K562 (cell line): ENCODE results near the gene PGAP2. TPM values are rescaled to one million over a fixed set of nuclear protein-coding genes. Genes with fewer than 3 reads are reported as not detected.

Experiments
- ATAC-seq: fragments of 200-7000 bp; cut with Tn5 transposase; 3 replicates; pipeline ENCODE4 v1.9.1; 2020; ENCODE audit warnings: moderate library complexity
- BruUV-seq: library from RNA; stranded (reverse); fragments of 400-500 nt; replicated peaks from 2 replicates; lab custom pipeline; 2021; lab: Mats Ljungman, UMichigan
- CTCF ChIA-PET: fragments of 300-600 bp; formaldehyde crosslinking; extraction: SDS; loops from one replicate; lab custom pipeline; 2021; ENCODE audit warnings: low intra/inter-chr PET ratio; lab: Yijun Ruan, JAX
- POLR2A ChIA-PET: fragments of 300-600, 350-650 bp; sonication (Branson Sonifier 250); formaldehyde crosslinking; extraction: SDS; loops from one replicate; lab custom pipeline; 2021; ENCODE audit warnings: antibody characterized with exemption, inconsistent platforms; lab: Yijun Ruan, JAX
- DNase-seq, 4 experiments: peaks; one replicate each; pipeline versions ENCODE4 v3.0.0 to v3.0.0-alpha.2; 2011 to 2018; ENCODE audit warnings: low spot score in 3 of 4, mixed read lengths in 3 of 4; ENCODE audit errors: extremely low read depth in 1 of 4
- FAIRE-seq: peaks from 2 replicates; lab custom pipeline; 2011; peaks lifted over from hg19 to GRCh38; lab: Jason Lieb, UNC
- H2AFZ ChIP-seq: 2 replicates; pipeline ENCODE4 v1.6.0; 2011; ENCODE audit warnings: low read depth, low read length, control low read depth, inconsistent platforms
- H3K27ac ChIP-seq: fragments of 200-600 bp; 3 replicates; pipeline ENCODE4 v1.8.0; 2011; ENCODE audit warnings: low read depth, mild to moderate bottlenecking, control low read depth, inconsistent platforms, low read length, moderate library complexity, mixed read lengths; ENCODE audit errors: extremely low read depth
- H3K27me3 ChIP-seq, 2 experiments: fragments of 300-600 bp in 1 of 2; 2 replicates in 1 of 2; 3 replicates in 1 of 2; pipeline versions ENCODE4 v1.6.0 to v1.8.0; 2011; ENCODE audit warnings: inconsistent platforms in 2 of 2, low read length in 2 of 2, mild to moderate bottlenecking in 1 of 2, mixed read lengths in 1 of 2, moderate library complexity in 1 of 2; ENCODE audit not compliant: control insufficient read depth in 2 of 2, insufficient read depth in 2 of 2
- H3K36me3 ChIP-seq: fragments of 300-600 bp; 3 replicates; pipeline ENCODE4 v1.8.0; 2011; ENCODE audit warnings: mild to moderate bottlenecking, low read length, inconsistent platforms; ENCODE audit not compliant: control insufficient read depth, insufficient read depth
- H3K4me1 ChIP-seq, 2 experiments: fragments of 200-600 bp in 1 of 2; replicated peaks in 1 of 2; 2 replicates in 1 of 2; 3 replicates in 1 of 2; pipeline versions ENCODE4 v1.5.1 to v1.8.0; 2011; ENCODE audit warnings: inconsistent platforms in 2 of 2, low read length in 2 of 2, mild to moderate bottlenecking in 1 of 2, mixed read lengths in 1 of 2, moderate library complexity in 1 of 2; ENCODE audit not compliant: control insufficient read depth in 2 of 2, insufficient read depth in 2 of 2
- H3K4me2 ChIP-seq: 2 replicates; pipeline ENCODE4 v1.6.1; 2011; ENCODE audit warnings: low read length, control low read depth, inconsistent platforms, mixed read lengths; ENCODE audit not compliant: insufficient read depth
- H3K4me3 ChIP-seq: fragments of 200-600 bp; sonication (generic), shearing (Covaris generic); 2 replicates; pipeline ENCODE4 v1.5.1; 2016; ENCODE audit warnings: control low read depth, inconsistent platforms
- H3K79me2 ChIP-seq: fragments of 200-600 bp; 3 replicates; pipeline ENCODE4 v1.8.0; 2011; ENCODE audit warnings: low read length, inconsistent platforms; ENCODE audit not compliant: control insufficient read depth, insufficient read depth
- H3K9ac ChIP-seq, 2 experiments: 2 replicates each; pipeline versions ENCODE4 v1.6.0 to v1.6.1; 2011; ENCODE audit warnings: low read depth in 2 of 2, low read length in 2 of 2, control low read depth in 1 of 2, inconsistent platforms in 1 of 2, mild to moderate bottlenecking in 1 of 2, mixed read lengths in 1 of 2; ENCODE audit not compliant: insufficient read depth in 1 of 2
- H3K9me1 ChIP-seq: one replicate; pipeline ENCODE4 v1.6.0; 2011; ENCODE audit warnings: inconsistent platforms, mild to moderate bottlenecking, low read length, moderate library complexity; ENCODE audit not compliant: control insufficient read depth, insufficient read depth
- H3K9me3 ChIP-seq: replicated peaks from 2 replicates; pipeline ENCODE4 v1.5.1; 2011; ENCODE audit warnings: low read depth, low read length, inconsistent platforms; ENCODE audit not compliant: control insufficient read depth, insufficient read depth
- H4K20me1 ChIP-seq: replicated peaks from 2 replicates; pipeline ENCODE4 v1.6.1; 2011; ENCODE audit warnings: low read length, inconsistent platforms, mixed read lengths; ENCODE audit not compliant: control insufficient read depth, insufficient read depth
- BCOR ChIP-seq: fragments of 450-650 bp; IDR thresholded peaks from 2 replicates; pipeline ENCODE4 v1.6.1; 2016
- BDP1 ChIP-seq: IDR thresholded peaks from 3 replicates; pipeline ENCODE4 v1.6.1; 2011; ENCODE audit not compliant: insufficient read length, insufficient read depth
- CEBPB ChIP-seq: fragments of 450-650 bp; IDR thresholded peaks from 2 replicates; pipeline ENCODE4 v1.6.1; 2016; ENCODE audit warnings: missing genetic modification characterization, missing compliant biosample characterization
- CEBPG ChIP-seq, 3 experiments: fragments of 200-800 bp in 1 of 3; sonication (Bioruptor generic) in 1 of 3; sonication (generic) in 1 of 3; formaldehyde crosslinking in 1 of 3; IDR thresholded peaks in 2 of 3; conservative IDR thresholded peaks in 1 of 3; 2 replicates each; pipeline versions ENCODE4 v1.6.1 to v1.8.0; 2016 to 2022; ENCODE audit warnings: missing compliant biosample characterization in 2 of 3, missing genetic modification characterization in 2 of 3, mild to moderate bottlenecking in 1 of 3, missing genetic modification reagents in 1 of 3
- COPS2 ChIP-seq: fragments of 450-650 bp; conservative IDR thresholded peaks from 2 replicates; pipeline ENCODE4 v1.6.1; 2016; ENCODE audit warnings: mild to moderate bottlenecking, moderate library complexity
- ZNF384 ChIP-seq: IDR thresholded peaks from 2 replicates; pipeline ENCODE4 v1.6.1; 2012; ENCODE audit warnings: low read depth, low read length, improper control_type of control experiment
- in situ Hi-C: fragments of 300-500 bp; cut with MboI; formaldehyde crosslinking; loops from 4 replicates; pipeline ENCODE4 v1.15.0; 2018; ENCODE audit warnings: inconsistent platforms, mixed read lengths
- intact Hi-C: fragments of 100-400 bp; cut with micrococcal nuclease; formaldehyde crosslinking; loops from 2 replicates; pipeline ENCODE4 v1.14.2; 2022
- polyA plus RNA-seq, 8 experiments: library from polyadenylated mRNA; depleted of rRNA in 4 of 8; stranded (reverse) in 5 of 8; unstranded in 3 of 8; fragments of >200 nt; fragmentation: Nextera tagmentation in 2 of 8; fragmentation: Illumina TruSeq in 1 of 8; extraction: Ambion mirVana in 2 of 8; extraction: Trizol in 1 of 8; gene quantifications; 2 replicates each; pipeline versions ENCODE4 v1.2.1 to v1.2.3, GENCODE V29; 2011 to 2014; ENCODE audit warnings: inconsistent platforms in 1 of 8, missing spikeins in 1 of 8
- total RNA-seq, 7 experiments: library from RNA; depleted of rRNA in 6 of 7; stranded (reverse); fragments of >200 nt in 6 of 7; fragmentation: Illumina TruSeq in 2 of 7; extraction: Trizol in 2 of 7; gene quantifications; 2 replicates each; pipeline versions ENCODE4 v1.2.1 to v1.2.3, GENCODE V29; 2011 to 2021; ENCODE audit warnings: low replicate concordance in 1 of 7
- TF ChIP-seq, protein P1 (sequence below): fragments of 450-650 bp; formaldehyde crosslinking; IDR thresholded peaks from 2 replicates; pipeline ENCODE4 v1.4.0; 2022; ENCODE audit warnings: missing genetic modification characterization
- TF ChIP-seq, protein P2 (sequence below), 3 experiments: fragments of 200-800 bp in 1 of 3; fragments of 250-450 bp in 1 of 3; fragments of 450-650 bp in 1 of 3; sonication (Bioruptor Pico) in 1 of 3; sonication (Bioruptor generic) in 1 of 3; formaldehyde crosslinking in 1 of 3; IDR thresholded peaks; 2 replicates each; pipeline versions ENCODE4 v1.6.1 to v1.8.0; 2016 to 2022; ENCODE audit warnings: mild to moderate bottlenecking in 2 of 3, missing genetic modification characterization in 2 of 3, missing compliant biosample characterization in 1 of 3, moderate library complexity in 1 of 3

The PGAP2 gene
- total and polyA plus RNA-seq, 9 of the 15 experiments (the other 6 are each of a cell fraction or from before 2014, with no cell fraction given): 17.9 to 47.2 (median 33.7) TPM

DNA sequence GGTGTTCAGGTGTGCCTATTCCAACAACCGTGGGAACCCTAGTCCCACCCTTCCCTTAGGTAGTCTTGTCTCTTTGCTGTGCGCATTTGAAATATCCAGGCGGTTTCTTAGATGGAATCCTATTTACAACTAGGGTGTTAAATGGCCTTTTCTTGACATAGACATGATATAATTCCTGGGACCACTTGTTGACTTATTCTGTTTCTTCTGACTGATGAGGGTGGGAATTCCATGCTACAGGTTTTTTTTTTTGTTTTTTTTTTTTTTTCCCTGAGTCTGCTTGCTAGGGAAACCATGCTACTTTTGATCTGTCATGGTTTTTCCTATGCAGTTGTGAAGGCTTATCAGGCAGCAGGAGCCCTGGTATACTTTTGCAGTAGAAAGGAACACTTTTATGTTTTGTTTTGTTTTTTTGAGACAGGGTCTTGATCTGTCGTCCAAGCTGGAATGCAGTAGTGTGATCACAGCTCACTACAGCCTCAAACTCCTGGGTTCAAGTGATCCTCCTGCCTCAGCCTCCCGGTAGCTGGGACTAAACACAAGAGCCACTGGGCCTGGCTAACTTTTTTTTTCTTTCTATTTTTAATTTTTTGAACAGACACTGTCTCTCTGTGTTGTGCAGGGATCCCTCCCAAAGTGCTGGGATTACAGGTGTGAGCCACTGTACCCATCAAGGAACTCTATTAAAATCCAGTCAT, 48.6 kb downstream of the PGAP2 start (continued):
- TF ChIP-seq, protein P1, sequence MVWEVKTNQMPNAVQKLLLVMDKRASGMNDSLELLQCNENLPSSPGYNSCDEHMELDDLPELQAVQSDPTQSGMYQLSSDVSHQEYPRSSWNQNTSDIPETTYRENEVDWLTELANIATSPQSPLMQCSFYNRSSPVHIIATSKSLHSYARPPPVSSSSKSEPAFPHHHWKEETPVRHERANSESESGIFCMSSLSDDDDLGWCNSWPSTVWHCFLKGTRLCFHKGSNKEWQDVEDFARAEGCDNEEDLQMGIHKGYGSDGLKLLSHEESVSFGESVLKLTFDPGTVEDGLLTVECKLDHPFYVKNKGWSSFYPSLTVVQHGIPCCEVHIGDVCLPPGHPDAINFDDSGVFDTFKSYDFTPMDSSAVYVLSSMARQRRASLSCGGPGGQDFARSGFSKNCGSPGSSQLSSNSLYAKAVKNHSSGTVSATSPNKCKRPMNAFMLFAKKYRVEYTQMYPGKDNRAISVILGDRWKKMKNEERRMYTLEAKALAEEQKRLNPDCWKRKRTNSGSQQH (CRISPR knock-in tag): no peak
- peak; percentile 66; the same call in 1 of the 2 replicates for TF ChIP-seq ZNF384
- no peak for TF ChIP-seq BDP1
- 0 out of 2 replicates have a peak, but pooled peaks have one; percentile 9 for TF ChIP-seq BCOR

DNA sequence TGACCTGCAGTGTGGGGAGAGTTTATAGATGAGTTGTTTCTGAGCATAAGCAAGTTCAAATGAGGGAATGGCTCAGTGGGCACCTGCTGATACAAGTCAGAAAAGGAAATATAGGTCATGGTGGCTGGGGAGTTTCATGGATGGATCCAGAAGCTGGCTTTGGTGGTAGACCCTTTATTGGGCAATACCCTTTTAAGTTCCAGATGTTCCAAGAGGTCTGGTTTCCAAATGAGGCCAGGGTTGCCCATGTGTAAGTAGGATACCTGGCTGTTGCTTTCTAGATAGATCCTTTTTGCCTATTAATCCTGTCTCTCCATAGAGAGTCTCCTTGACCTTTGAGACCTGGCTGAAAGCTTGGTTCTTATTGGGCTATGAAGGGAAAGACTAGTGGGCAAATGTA, 49.3 kb downstream of the PGAP2 start:
- Histone ChIP-seq H3K9ac (peak overlapping the region; percentile 15 to 77; a peak in 3 of 4 replicates), H3K4me2 (peak overlapping the region; percentile 94), H3K79me2 (peaks cover 72% of the 10 kb centered on the region), H3K9me1 (no peaks in the 10 kb centered on the region), H3K9me3 (no peaks in the 10 kb centered on the region), H3K36me3 (no peaks in the 10 kb centered on the region), H3K4me3 (peak overlapping the region; percentile 62), H3K27ac (peak overlapping the region; percentile 72; the same call in 2 of the 3 replicates), H3K27me3 (no peaks in the 10 kb centered on the region), H2AFZ (no peak overlapping the region), H3K4me1 (peaks cover 45 to 61% of the 10 kb centered on the region in 2 experiments), H4K20me1 (no peaks in the 10 kb centered on the region)
- POLR2A ChIA-PET: interaction anchor here (1.0 to 3.9 kb wide), 6 partner anchors 8 to 218 kb away, joined by 3 to 32 read pairs (median 3); no protein-coding TSS in a partner anchor
- CTCF ChIA-PET: no interaction called here
- TF ChIP-seq COPS2: no peak
- TF ChIP-seq, protein P2, sequence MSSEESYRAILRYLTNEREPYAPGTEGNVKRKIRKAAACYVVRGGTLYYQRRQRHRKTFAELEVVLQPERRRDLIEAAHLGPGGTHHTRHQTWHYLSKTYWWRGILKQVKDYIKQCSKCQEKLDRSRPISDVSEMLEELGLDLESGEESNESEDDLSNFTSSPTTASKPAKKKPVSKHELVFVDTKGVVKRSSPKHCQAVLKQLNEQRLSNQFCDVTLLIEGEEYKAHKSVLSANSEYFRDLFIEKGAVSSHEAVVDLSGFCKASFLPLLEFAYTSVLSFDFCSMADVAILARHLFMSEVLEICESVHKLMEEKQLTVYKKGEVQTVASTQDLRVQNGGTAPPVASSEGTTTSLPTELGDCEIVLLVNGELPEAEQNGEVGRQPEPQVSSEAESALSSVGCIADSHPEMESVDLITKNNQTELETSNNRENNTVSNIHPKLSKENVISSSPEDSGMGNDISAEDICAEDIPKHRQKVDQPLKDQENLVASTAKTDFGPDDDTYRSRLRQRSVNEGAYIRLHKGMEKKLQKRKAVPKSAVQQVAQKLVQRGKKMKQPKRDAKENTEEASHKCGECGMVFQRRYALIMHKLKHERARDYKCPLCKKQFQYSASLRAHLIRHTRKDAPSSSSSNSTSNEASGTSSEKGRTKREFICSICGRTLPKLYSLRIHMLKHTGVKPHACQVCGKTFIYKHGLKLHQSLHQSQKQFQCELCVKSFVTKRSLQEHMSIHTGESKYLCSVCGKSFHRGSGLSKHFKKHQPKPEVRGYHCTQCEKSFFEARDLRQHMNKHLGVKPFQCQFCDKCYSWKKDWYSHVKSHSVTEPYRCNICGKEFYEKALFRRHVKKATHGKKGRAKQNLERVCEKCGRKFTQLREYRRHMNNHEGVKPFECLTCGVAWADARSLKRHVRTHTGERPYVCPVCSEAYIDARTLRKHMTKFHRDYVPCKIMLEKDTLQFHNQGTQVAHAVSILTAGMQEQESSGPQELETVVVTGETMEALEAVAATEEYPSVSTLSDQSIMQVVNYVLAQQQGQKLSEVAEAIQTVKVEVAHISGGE (CRISPR knock-in tag; IDR thresholded peaks at IDR 0.05): no peak
- TF ChIP-seq CEBPB (tag): peak; percentile 77
- TF ChIP-seq CEBPG (CRISPR knock-in tag; IDR thresholded peaks at IDR 0.05): 0 out of 2 replicates have a peak, but pooled peaks have one; percentile 20
- TF ChIP-seq CEBPG (tag; conservative IDR thresholded peaks at IDR 0.05 in 1 of 2, IDR thresholded peaks at IDR 0.05 in 1 of 2): peak; percentile 70 to 75
- intact Hi-C loops (loop anchor here (5.0 kb wide), 1 partner anchor 35 kb away; no protein-coding TSS in a partner anchor), in situ Hi-C loops (no loop called here)
- FAIRE-seq (no peak), DNase-seq (no peak), ATAC-seq (no peak)
- BruUV-seq: no TSS peak
